GM12878 (cell line): ENCODE results near the gene CNNM3. TPM values are rescaled to one million over a fixed set of nuclear protein-coding genes. Genes with fewer than 3 reads are reported as not detected.

ENCODE experiments used
- ATAC-seq: fragments of 200-7000 bp; cut with Tn5 transposase; 3 replicates; pipeline ENCODE4 v1.9.1; 2020; ENCODE audit warnings: mild to moderate bottlenecking, moderate library complexity
- BruUV-seq: library from RNA; stranded (reverse); fragments of 400-500 nt; replicated peaks from 2 replicates; lab custom pipeline; 2021; lab: Mats Ljungman, UMichigan
- CTCF ChIA-PET: fragments of 300-600 bp; sonication (Branson Sonifier 250); formaldehyde crosslinking; extraction: SDS; loops from one replicate; lab custom pipeline; 2021; ENCODE audit warnings: inconsistent platforms; lab: Yijun Ruan, JAX
- POLR2A ChIA-PET: fragments of 350-600 bp; formaldehyde crosslinking; extraction: SDS; loops from one replicate; lab custom pipeline; 2021; ENCODE audit warnings: inconsistent platforms; lab: Charles Lee
- RAD21 ChIA-PET: fragments of 300-600 bp; sonication (Branson Sonifier 250); formaldehyde crosslinking; loops from one replicate; lab custom pipeline; 2023; ENCODE audit warnings: antibody characterized with exemption; ENCODE audit not compliant: unreplicated experiment; lab: Charles Lee
- SMC1A ChIA-PET: fragments of 300-600 bp; sonication (Branson Sonifier 250); formaldehyde crosslinking; loops from one replicate; lab custom pipeline; 2023; ENCODE audit not compliant: unreplicated experiment, uncharacterized antibody; lab: Charles Lee
- DNase-seq: peaks from one replicate; pipeline ENCODE4 v3.0.0-alpha.2; 2011; ENCODE audit warnings: low read depth, low spot score
- FAIRE-seq: peaks from 3 replicates; lab custom pipeline; 2011; peaks lifted over from hg19 to GRCh38; lab: Jason Lieb, UNC
- H2AFZ ChIP-seq: 2 replicates; pipeline ENCODE4 v1.6.0; 2011; ENCODE audit warnings: low read depth, low read length, control low read depth; ENCODE audit not compliant: control insufficient read depth
- H3K27ac ChIP-seq: 2 replicates; pipeline ENCODE4 v1.5.1; 2011; ENCODE audit warnings: control low read depth; ENCODE audit not compliant: control insufficient read depth, insufficient read depth
- H3K27me3 ChIP-seq, 2 experiments: replicated peaks in 1 of 2; 2 replicates each; pipeline versions ENCODE4 v1.6.0 to v1.6.1; 2011; ENCODE audit warnings: low read length in 1 of 2; ENCODE audit not compliant: control insufficient read depth in 2 of 2, insufficient read depth in 2 of 2
- H3K36me3 ChIP-seq, 2 experiments: 2 replicates each; pipeline ENCODE4 v1.5.1; 2011; ENCODE audit warnings: low read length in 1 of 2; ENCODE audit not compliant: control insufficient read depth in 2 of 2, insufficient read depth in 2 of 2
- H3K4me1 ChIP-seq: 2 replicates; pipeline ENCODE4 v1.6.1; 2011; ENCODE audit warnings: mild to moderate bottlenecking, low read length, moderate library complexity, mixed read lengths; ENCODE audit not compliant: control insufficient read depth, insufficient read depth
- H3K4me2 ChIP-seq: 2 replicates; pipeline ENCODE4 v1.6.0; 2011; ENCODE audit warnings: control low read depth; ENCODE audit not compliant: control insufficient read depth, insufficient read depth
- H3K4me3 ChIP-seq: fragments of 200-600 bp; sonication (generic); 2 replicates; pipeline ENCODE4 v1.5.1; 2016
- H3K79me2 ChIP-seq: 2 replicates; pipeline ENCODE4 v1.6.0; 2011; ENCODE audit warnings: low read length; ENCODE audit not compliant: control insufficient read depth, insufficient read depth
- H3K9ac ChIP-seq: 2 replicates; pipeline ENCODE4 v1.8.0; 2011; ENCODE audit warnings: low read length, control low read depth, mixed read lengths; ENCODE audit not compliant: control insufficient read depth, insufficient read depth
- H3K9me3 ChIP-seq: replicated peaks from 3 replicates; pipeline ENCODE4 v1.5.1; 2011; ENCODE audit warnings: mild to moderate bottlenecking, low read length; ENCODE audit not compliant: control insufficient read depth, insufficient read depth
- H4K20me1 ChIP-seq: 2 replicates; pipeline ENCODE4 v1.6.0; 2011; ENCODE audit not compliant: control insufficient read depth, insufficient read depth
- CEBPZ ChIP-seq: fragments of 150-350 bp; IDR thresholded peaks from 2 replicates; pipeline ENCODE4 v1.6.1; 2016; ENCODE audit warnings: low read depth, low read length
- EGR1 ChIP-seq, 2 experiments: IDR thresholded peaks; 1 replicate in 1 of 2; 2 replicates in 1 of 2; pipeline ENCODE4 v1.6.1; 2011 to 2012; ENCODE audit warnings: low read depth in 2 of 2, low read length in 2 of 2, borderline replicate concordance in 1 of 2, mild to moderate bottlenecking in 1 of 2, moderate library complexity in 1 of 2
- EP300 ChIP-seq, 2 experiments: fragments of 150-350 bp in 1 of 2; IDR thresholded peaks; 2 replicates each; pipeline ENCODE4 v1.6.1; 2011 to 2012; ENCODE audit warnings: low read depth in 2 of 2, low read length in 2 of 2, borderline replicate concordance in 1 of 2, improper control_type of control experiment in 1 of 2, inconsistent platforms in 1 of 2; ENCODE audit not compliant: control insufficient read depth in 1 of 2
- FOXM1 ChIP-seq: IDR thresholded peaks from 2 replicates; pipeline ENCODE4 v1.6.1; 2012; ENCODE audit warnings: low read depth, mild to moderate bottlenecking, inconsistent platforms, low read length, moderate library complexity
- GATAD2B ChIP-seq: fragments of 450-650 bp; conservative IDR thresholded peaks from 2 replicates; pipeline ENCODE4 v1.6.1; 2017; ENCODE audit warnings: low read depth, mild to moderate bottlenecking, moderate library complexity
- JUNB ChIP-seq: IDR thresholded peaks from 2 replicates; pipeline ENCODE4 v1.6.1; 2016; ENCODE audit warnings: antibody characterized with exemption, mild to moderate bottlenecking
- KAT2A ChIP-seq: conservative IDR thresholded peaks from 2 replicates; pipeline ENCODE4 v1.6.1; 2011; ENCODE audit warnings: low read depth, low read length; ENCODE audit not compliant: control insufficient read depth
- MTA3 ChIP-seq: IDR thresholded peaks from 2 replicates; pipeline ENCODE4 v1.6.1; 2012; ENCODE audit warnings: low read length, inconsistent platforms, borderline replicate concordance
- NR2C1 ChIP-seq: fragments of 450-650 bp; IDR thresholded peaks from 2 replicates; pipeline ENCODE4 v1.6.1; 2017; ENCODE audit warnings: antibody characterized with exemption, mild to moderate bottlenecking, moderate library complexity
- PKNOX1 ChIP-seq: fragments of 450-650 bp; IDR thresholded peaks from 2 replicates; pipeline ENCODE4 v1.6.1; 2016; ENCODE audit warnings: mild to moderate bottlenecking
- POLR2A ChIP-seq: IDR thresholded peaks from 2 replicates; pipeline ENCODE4 v1.6.1; 2011; ENCODE audit warnings: low read depth, mild to moderate bottlenecking, low read length
- POLR2AphosphoS5 ChIP-seq: IDR thresholded peaks from 2 replicates; pipeline ENCODE4 v1.6.1; 2011; ENCODE audit warnings: mild to moderate bottlenecking, low read length, inconsistent platforms
- RBBP5 ChIP-seq: fragments of 200-600 bp; sonication (generic); conservative IDR thresholded peaks from 2 replicates; pipeline ENCODE4 v1.6.1; 2016
- TCF3 ChIP-seq: IDR thresholded peaks from 2 replicates; pipeline ENCODE4 v1.6.1; 2012; ENCODE audit warnings: low read depth, mild to moderate bottlenecking, low read length, borderline replicate concordance; ENCODE audit not compliant: insufficient read depth
- ZZZ3 ChIP-seq: IDR thresholded peaks from 2 replicates; pipeline ENCODE4 v1.6.1; 2011; ENCODE audit warnings: low read depth; ENCODE audit not compliant: control insufficient read depth, insufficient read length
- WGBS: methylation state at CpG from one replicate; pipeline ENCODE4 v1.1.6; 2016; ENCODE audit warnings: low lambda C conversion rate; ENCODE audit not compliant: insufficient replicate concordance, insufficient coverage; ENCODE audit errors: missing lambda C conversion rate; 5-methylcytosine and 5-hydroxymethylcytosine counted together
- in situ Hi-C: fragments of 300-500 bp; cut with MboI; formaldehyde crosslinking; loops from 9 replicates; pipeline ENCODE4 v1.14.3; 2018; ENCODE audit warnings: mixed read lengths
- intact Hi-C: fragments of 100-400 bp; cut with micrococcal nuclease; formaldehyde crosslinking; loops from one replicate; pipeline ENCODE4 v1.14.2; 2022; ENCODE audit not compliant: unreplicated experiment
- polyA plus RNA-seq, 11 experiments: library from polyadenylated mRNA; depleted of rRNA in 4 of 11; unstranded in 6 of 11; stranded (reverse) in 5 of 11; fragments of >200 nt; fragmentation: Nextera tagmentation in 4 of 11; fragmentation: Illumina TruSeq in 1 of 11; extraction: Ambion mirVana in 4 of 11; extraction: Trizol in 1 of 11; gene quantifications; 1 replicate in 1 of 11; 2 replicates in 10 of 11; pipeline versions ENCODE4 v1.2.1 to v1.2.3, GENCODE V29; 2011 to 2016; ENCODE audit warnings: inconsistent platforms in 2 of 11, missing spikeins in 2 of 11, low read depth in 1 of 11
- total RNA-seq, 4 experiments: library from RNA; depleted of rRNA in 3 of 4; stranded (reverse); fragments of >200 nt in 3 of 4; fragmentation: Illumina TruSeq in 1 of 4; extraction: Trizol in 1 of 4; gene quantifications; 2 replicates each; pipeline versions ENCODE4 v1.2.1 to v1.2.3, GENCODE V29; 2013 to 2021

CNNM3 gene
- total and polyA plus RNA-seq, 10 of the 15 experiments (the other 5 are each of a cell fraction or from before 2014, with no cell fraction given): 0.72 to 14.3 (median 4.0) TPM

GRCh38 chr2:96801005-96801785, 14.9 kb upstream of the CNNM3 start (continued):
- TF ChIP-seq CEBPZ: no peak
- 0 out of 2 replicates have a peak, but pooled peaks have one; percentile 25 for TF ChIP-seq TCF3
- no peak for TF ChIP-seq MTA3

- Histone ChIP-seq H3K9me3 (no peaks in the 10 kb centered on the region), H3K4me3 (no peak overlapping the region), H4K20me1 (no peaks in the 10 kb centered on the region), H3K79me2 (no peaks in the 10 kb centered on the region), H3K27ac (peak overlapping the region; percentile 37), H3K9ac (0 out of 2 replicates have a peak overlapping the region, but pooled peaks have one; percentile 0), H3K36me3 (peaks cover 16 to 23% of the 10 kb centered on the region in 2 experiments), H3K27me3 (no peaks in the 10 kb centered on the region), H2AFZ (peak overlapping the region; percentile 33; the same call in 1 of the 2 replicates), H3K4me2 (no peak overlapping the region), H3K4me1 (peaks cover 22% of the 10 kb centered on the region)
- CTCF ChIA-PET: interaction anchor here (0.8 to 2.6 kb wide), 8 partner anchors 11 to 209 kb away, joined by 3 to 42 read pairs (median 6); partner anchors contain the start of gene CNNM4
- TSS peak; percentile 46 for BruUV-seq
- intact Hi-C loops (loop anchor here (2.0 to 5.0 kb wide), 2 partner anchors 37 to 165 kb away; partner anchors contain the start of gene KANSL3), in situ Hi-C loops (no loop called here)
- DNase-seq (no peak), ATAC-seq (peak; percentile 58), FAIRE-seq (no peak)
- WGBS: 18% methylated on average over 10 of the region's 10 CpGs
- SMC1A ChIA-PET: interaction anchor here (0.8 to 2.2 kb wide), 6 partner anchors 9 to 197 kb away, joined by 3 to 7 read pairs (median 4); no protein-coding TSS in a partner anchor
- POLR2A ChIA-PET: interaction anchor here (0.6 to 1.0 kb wide), 2 partner anchors 28 to 57 kb away, joined by 3 to 9 read pairs; no protein-coding TSS in a partner anchor
- RAD21 ChIA-PET: interaction anchor here (0.6 to 2.0 kb wide), 4 partner anchors 12 to 245 kb away, joined by 3 to 6 read pairs (median 4); no protein-coding TSS in a partner anchor
- TF ChIP-seq POLR2AphosphoS5: no peak
- TF ChIP-seq EP300 (IDR thresholded peaks at IDR 0.05; ENCODE audit: borderline replicate concordance in 1 of 2, control insufficient read depth in 1 of 2, low read depth in 2 of 2, low read length in 2 of 2): no peak
- no peak for TF ChIP-seq RBBP5
- peak; percentile 18; the same call in 1 of the 2 replicates for TF ChIP-seq PKNOX1
- peak in 1 of 2 experiments; percentile 52; a peak in 1 of 3 replicates for TF ChIP-seq EGR1 (IDR thresholded peaks at IDR 0.05; ENCODE audit: borderline replicate concordance in 1 of 2, low read depth in 2 of 2, low read length in 2 of 2)
- no peak for TF ChIP-seq NR2C1
- no peak for TF ChIP-seq GATAD2B
- TF ChIP-seq KAT2A: no peak
- no peak for TF ChIP-seq JUNB
- TF ChIP-seq POLR2A: peak; percentile 50
- TF ChIP-seq FOXM1: no peak
- no peak for TF ChIP-seq ZZZ3
Observed at GRCh38 chr2:96801786-96802595, 14.1 kb upstream of the CNNM3 start.
